Gastroesophageal sphincter (tissue), 4 donors: ENCODE measurements around the gene OVAAL. TPM values are rescaled to one million over a fixed set of nuclear protein-coding genes. Genes with fewer than 3 reads are reported as not detected.

Experiments used
- ATAC-seq: fragments of 150-250 bp; one replicate; pipeline ENCODE4 v1.9.1; 2016; ENCODE audit warnings: mild to moderate bottlenecking, moderate library complexity
- H3K27ac ChIP-seq, 4 donors: fragments of 200-600 bp; sonication (generic) in 3 of 4; 1 replicate in 3 of 4; 2 replicates in 1 of 4; pipeline ENCODE4 v1.5.1; 2016 to 2019
- H3K27me3 ChIP-seq: fragments of 200-600 bp; sonication (generic); one replicate; pipeline ENCODE4 v1.5.1; 2019
- H3K36me3 ChIP-seq, 2 donors: fragments of 200-600 bp; sonication (generic); one replicate each; pipeline ENCODE4 v1.5.1; 2019; ENCODE audit warnings: control low read depth in 1 of 2
- H3K4me1 ChIP-seq, 3 donors: fragments of 200-600 bp; sonication (generic); 1 replicate in 2 of 3; 2 replicates in 1 of 3; pipeline ENCODE4 v1.5.1; 2016 to 2019; ENCODE audit warnings: control low read depth in 2 of 3
- H3K4me3 ChIP-seq, 2 donors: fragments of 200-600 bp; sonication (generic); one replicate each; pipeline ENCODE4 v1.5.1; 2019; ENCODE audit warnings: mild to moderate bottlenecking in 1 of 2, moderate library complexity in 1 of 2
- H3K9me3 ChIP-seq, 3 donors: fragments of 200-600 bp; sonication (generic); one replicate each; pipeline ENCODE4 v1.5.1; 2017 to 2019; ENCODE audit warnings: control low read depth in 2 of 3
- EP300 ChIP-seq: sonication (generic); formaldehyde crosslinking; IDR thresholded peaks from one replicate; pipeline ENCODE4 v1.6.1; 2017; ENCODE audit warnings: antibody characterized with exemption, mild to moderate bottlenecking
- POLR2A ChIP-seq, 2 donors: fragments of 450-650 bp; IDR thresholded peaks; one replicate each; pipeline ENCODE4 v1.6.1; 2017; ENCODE audit warnings: antibody characterized with exemption in 2 of 2, mild to moderate bottlenecking in 2 of 2, moderate library complexity in 1 of 2
- POLR2AphosphoS5 ChIP-seq: sonication (generic); formaldehyde crosslinking; IDR thresholded peaks from one replicate; pipeline ENCODE4 v1.6.1; 2017; ENCODE audit warnings: antibody characterized with exemption
- WGBS, 2 donors: methylation state at CpG; one replicate each; pipeline ENCODE4 v1.1.5; 2018; ENCODE audit warnings: low coverage in 1 of 2; 5-methylcytosine and 5-hydroxymethylcytosine counted together
- small RNA-seq, 4 donors: library from RNA; depleted of rRNA; stranded (forward); fragments of <200 nt; gene quantifications; one replicate each; pipeline ENCODE3, GENCODE V24; 2016
- total RNA-seq, 4 donors: library from RNA; depleted of rRNA; stranded (reverse); fragments of >200 nt; gene quantifications; one replicate each; pipeline ENCODE4 v1.1.0, GENCODE V29; 2016
- TF ChIP-seq, protein P1 (sequence below), 4 experiments: fragments of 200-600 bp in 2 of 4; fragments of 450-650 bp in 2 of 4; sonication (generic) in 1 of 4; IDR thresholded peaks; one replicate each; pipeline ENCODE4 v1.5.1; 2017 to 2019; ENCODE audit warnings: antibody characterized with exemption in 4 of 4, mild to moderate bottlenecking in 2 of 4, moderate library complexity in 2 of 4

The OVAAL gene
- total RNA-seq, 4 donors from 2014 or later, result not detected

DNA sequence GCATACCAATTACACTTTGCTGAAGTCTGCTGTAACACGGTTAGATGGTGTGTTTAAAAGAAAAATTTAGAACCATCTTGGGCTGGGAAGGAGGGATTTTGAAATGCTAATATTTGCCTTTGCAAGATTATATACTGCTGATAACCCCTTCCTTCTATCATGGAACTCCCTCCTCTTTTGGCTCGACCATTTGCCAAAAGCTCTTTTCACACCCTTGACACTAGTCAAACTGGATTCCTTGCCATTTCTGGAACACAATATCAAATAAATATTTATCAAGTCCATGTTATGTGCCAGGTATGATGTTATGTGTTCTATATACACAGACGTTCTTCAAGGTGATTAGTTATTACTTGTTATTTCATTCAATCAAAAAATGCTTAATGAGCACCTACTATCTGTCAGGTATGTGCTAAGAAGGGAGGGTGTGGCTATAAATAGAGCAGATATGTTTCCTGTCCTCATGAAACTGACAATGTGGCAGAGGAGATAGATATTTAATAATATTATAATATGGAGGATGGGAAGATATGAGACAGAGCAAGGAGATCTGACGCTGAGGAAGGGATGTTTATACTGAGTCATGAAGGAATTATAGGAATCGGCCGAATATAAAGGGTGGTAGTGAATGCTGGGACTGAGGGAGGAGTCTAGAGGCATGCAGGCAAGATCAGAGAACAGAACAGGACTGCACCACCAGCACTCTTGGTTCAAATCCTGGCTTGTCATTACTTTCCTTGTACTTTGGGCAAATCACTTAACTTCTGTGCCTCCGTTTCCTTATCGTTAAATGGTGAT is 56.9 kb downstream of the OVAAL start:
- Histone ChIP-seq H3K36me3 (no peaks in the 10 kb centered on the region), H3K27ac (no peak overlapping the region), H3K27me3 (no peaks in the 10 kb centered on the region), H3K4me3 (no peak overlapping the region), H3K9me3 (no peaks in the 10 kb centered on the region), H3K4me1 (peaks cover 5 to 37% (median 6%) of the 10 kb centered on the region in 3 donors)
- ATAC-seq, result no peak
- 39 to 42% methylated on average over 7 to 8 of the region's 8 CpGs for WGBS, 2 donors
- TF ChIP-seq POLR2AphosphoS5 (no peak), POLR2A (IDR thresholded peaks at IDR 0.05) (no peak), EP300 (no peak)
- TF ChIP-seq, protein P1, sequence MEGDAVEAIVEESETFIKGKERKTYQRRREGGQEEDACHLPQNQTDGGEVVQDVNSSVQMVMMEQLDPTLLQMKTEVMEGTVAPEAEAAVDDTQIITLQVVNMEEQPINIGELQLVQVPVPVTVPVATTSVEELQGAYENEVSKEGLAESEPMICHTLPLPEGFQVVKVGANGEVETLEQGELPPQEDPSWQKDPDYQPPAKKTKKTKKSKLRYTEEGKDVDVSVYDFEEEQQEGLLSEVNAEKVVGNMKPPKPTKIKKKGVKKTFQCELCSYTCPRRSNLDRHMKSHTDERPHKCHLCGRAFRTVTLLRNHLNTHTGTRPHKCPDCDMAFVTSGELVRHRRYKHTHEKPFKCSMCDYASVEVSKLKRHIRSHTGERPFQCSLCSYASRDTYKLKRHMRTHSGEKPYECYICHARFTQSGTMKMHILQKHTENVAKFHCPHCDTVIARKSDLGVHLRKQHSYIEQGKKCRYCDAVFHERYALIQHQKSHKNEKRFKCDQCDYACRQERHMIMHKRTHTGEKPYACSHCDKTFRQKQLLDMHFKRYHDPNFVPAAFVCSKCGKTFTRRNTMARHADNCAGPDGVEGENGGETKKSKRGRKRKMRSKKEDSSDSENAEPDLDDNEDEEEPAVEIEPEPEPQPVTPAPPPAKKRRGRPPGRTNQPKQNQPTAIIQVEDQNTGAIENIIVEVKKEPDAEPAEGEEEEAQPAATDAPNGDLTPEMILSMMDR (IDR thresholded peaks at IDR 0.05), result no peak

Small RNA genes within 50 kb of the gene (small RNA-seq; reads per million reads assigned to genes)
- gene RF00019, result 0 reads per million in 4 donors

Other genes with a start within 250 kb of the OVAAL start
- gene ACBD6, start 56.4 kb upstream of the OVAAL start, total RNA-seq, result 10 to 100 TPM; 27.1 to 41.3 (median 39.7) TPM
- gene XPR1, start 73.1 kb downstream of the OVAAL start, total RNA-seq, result 10 to 100 TPM; 17.2 to 28.3 (median 26.6) TPM